Upper lobe of left lung (tissue), 6 donors: ENCODE results near the gene GBP5. TPM values are rescaled to one million over a fixed set of nuclear protein-coding genes. Genes with fewer than 3 reads are reported as not detected.

Experiments
- ATAC-seq, 2 donors: fragments of 200-7000 bp; cut with Tn5 transposase; one replicate each; pipeline ENCODE4 v1.9.1; 2022; ENCODE audit warnings: mild to moderate bottlenecking in 2 of 2, moderate library complexity in 2 of 2; ENCODE audit not compliant: low FRiP score in 2 of 2
- DNase-seq, 2 donors: peaks; one replicate each; pipeline ENCODE4 v3.0.0-alpha.2; 2019 to 2020
- H3K27ac ChIP-seq, 4 donors: fragments of 200-600 bp; sonication (generic); one replicate each; pipeline ENCODE4 v1.5.1; 2016 to 2019
- H3K27me3 ChIP-seq, 4 donors: fragments of 200-600 bp; sonication (generic); one replicate each; pipeline ENCODE4 v1.5.1; 2017 to 2019
- H3K36me3 ChIP-seq, 4 donors: fragments of 200-600 bp; sonication (generic); one replicate each; pipeline ENCODE4 v1.5.1; 2016 to 2019
- H3K4me1 ChIP-seq, 4 donors: fragments of 200-600 bp; sonication (generic); one replicate each; pipeline ENCODE4 v1.5.1; 2018 to 2019
- H3K4me3 ChIP-seq, 4 donors: fragments of 200-600 bp; sonication (generic); one replicate each; pipeline ENCODE4 v1.5.1; 2017 to 2019; ENCODE audit warnings: mild to moderate bottlenecking in 2 of 4, moderate library complexity in 1 of 4
- H3K9me3 ChIP-seq, 4 donors: fragments of 200-600 bp; sonication (generic); one replicate each; pipeline ENCODE4 v1.5.1; 2018 to 2019
- EP300 ChIP-seq, 4 donors: sonication (generic); formaldehyde crosslinking; IDR thresholded peaks; one replicate each; pipeline ENCODE4 v1.5.1; 2017; ENCODE audit warnings: antibody characterized with exemption in 4 of 4, control low read depth in 2 of 4
- POLR2A ChIP-seq, 4 donors: fragments of 450-650 bp; IDR thresholded peaks; one replicate each; pipeline ENCODE4 v1.5.1; 2016 to 2017; ENCODE audit warnings: antibody characterized with exemption in 4 of 4, mild to moderate bottlenecking in 2 of 4
- POLR2AphosphoS5 ChIP-seq, 2 donors: sonication (generic); formaldehyde crosslinking; IDR thresholded peaks; one replicate each; pipeline ENCODE4 v1.5.1; 2017; ENCODE audit warnings: antibody characterized with exemption in 2 of 2
- whole genome bisulfite sequencing, 2 donors: methylation state at CpG; one replicate each; pipeline ENCODE4 v1.1.5; 2017 to 2018; 5-methylcytosine and 5-hydroxymethylcytosine counted together
- total RNA-seq, 6 donors: library from RNA; depleted of rRNA in 4 of 6; stranded (reverse); fragments of >200 nt in 4 of 6; gene quantifications; one replicate each; pipeline versions ENCODE4 v1.1.0 to v1.2.1, GENCODE V29; 2016 to 2021
- TF ChIP-seq, protein P1 (sequence below), 6 experiments: fragments of 450-650 bp in 4 of 6; fragments of 200-600 bp in 2 of 6; sonication (generic) in 2 of 6; IDR thresholded peaks; one replicate each; pipeline ENCODE4 v1.5.1; 2016 to 2019; ENCODE audit warnings: antibody characterized with exemption in 6 of 6
- donor health status: DM: no; HTN: no; CAD: no; lungs with moderate emphysema.
- donor health status: DM: no; HTN: yes; CAD: no; lungs with severe emphysema.

GBP5 gene
- total RNA-seq, 6 donors from 2014 or later: 4.1 to 24.5 (median 7.9) TPM

DNA sequence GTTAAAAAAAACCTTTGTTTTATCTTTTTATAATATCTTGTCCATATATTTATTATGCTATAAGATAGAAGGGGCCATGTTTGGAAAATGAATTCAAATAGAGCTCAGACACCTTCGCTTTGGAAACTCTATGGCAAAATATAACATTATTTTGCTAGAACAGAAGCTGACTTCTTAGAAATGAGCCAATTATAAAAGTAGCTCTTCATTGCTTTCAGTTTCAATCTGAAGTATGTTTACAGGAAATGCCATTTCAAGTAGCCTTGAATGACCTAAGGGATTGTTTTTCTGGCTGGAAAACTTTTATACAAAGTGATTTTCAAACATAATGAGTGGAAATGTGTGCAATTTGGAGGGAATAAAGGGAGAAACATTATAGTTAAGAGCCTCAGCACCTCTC is 37.8 kb upstream of the GBP5 start:
- Histone ChIP-seq H3K27ac (peak overlapping the region; percentile 47 to 80 (median 66)), H3K36me3 (no peaks in the 10 kb centered on the region), H3K27me3 (no peaks in the 10 kb centered on the region), H3K4me3 (peak overlapping the region in 2 of 4 donors; percentile 14 to 17), H3K4me1 (peaks cover 20 to 33% (median 23%) of the 10 kb centered on the region in 4 donors), H3K9me3 (peaks cover 0 to under 1% (median under 1%) of the 10 kb centered on the region in 4 donors)
- ATAC-seq (no peak), DNase-seq (no peak)
- WGBS, 2 donors: 36% methylated on average over 1 of the region's 1 CpG
- no peak for TF ChIP-seq POLR2A (IDR thresholded peaks at IDR 0.05)
- TF ChIP-seq, protein P1, sequence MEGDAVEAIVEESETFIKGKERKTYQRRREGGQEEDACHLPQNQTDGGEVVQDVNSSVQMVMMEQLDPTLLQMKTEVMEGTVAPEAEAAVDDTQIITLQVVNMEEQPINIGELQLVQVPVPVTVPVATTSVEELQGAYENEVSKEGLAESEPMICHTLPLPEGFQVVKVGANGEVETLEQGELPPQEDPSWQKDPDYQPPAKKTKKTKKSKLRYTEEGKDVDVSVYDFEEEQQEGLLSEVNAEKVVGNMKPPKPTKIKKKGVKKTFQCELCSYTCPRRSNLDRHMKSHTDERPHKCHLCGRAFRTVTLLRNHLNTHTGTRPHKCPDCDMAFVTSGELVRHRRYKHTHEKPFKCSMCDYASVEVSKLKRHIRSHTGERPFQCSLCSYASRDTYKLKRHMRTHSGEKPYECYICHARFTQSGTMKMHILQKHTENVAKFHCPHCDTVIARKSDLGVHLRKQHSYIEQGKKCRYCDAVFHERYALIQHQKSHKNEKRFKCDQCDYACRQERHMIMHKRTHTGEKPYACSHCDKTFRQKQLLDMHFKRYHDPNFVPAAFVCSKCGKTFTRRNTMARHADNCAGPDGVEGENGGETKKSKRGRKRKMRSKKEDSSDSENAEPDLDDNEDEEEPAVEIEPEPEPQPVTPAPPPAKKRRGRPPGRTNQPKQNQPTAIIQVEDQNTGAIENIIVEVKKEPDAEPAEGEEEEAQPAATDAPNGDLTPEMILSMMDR (IDR thresholded peaks at IDR 0.05): no peak
- TF ChIP-seq POLR2AphosphoS5 (IDR thresholded peaks at IDR 0.05): no peak

DNA sequence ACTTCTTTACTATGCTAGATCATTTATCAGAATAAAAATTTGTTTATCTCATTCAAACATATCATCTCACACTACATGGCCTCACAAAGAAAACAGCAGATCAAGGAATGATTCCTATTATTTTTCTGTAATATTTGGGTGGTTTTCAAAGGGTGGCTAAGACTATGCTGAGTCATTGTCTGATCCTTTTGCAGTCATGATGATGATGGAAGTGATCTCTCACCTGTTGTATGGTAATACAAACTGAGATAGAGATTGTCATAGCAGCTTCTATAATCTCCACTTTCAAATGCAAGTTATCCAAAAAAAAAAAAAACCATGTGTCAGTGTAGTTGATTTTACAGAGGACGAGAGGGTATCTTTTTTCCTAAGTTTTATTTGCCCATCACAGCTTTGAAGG is 37.2 kb upstream of the GBP5 start:
- no peak for DNase-seq
- Histone ChIP-seq H3K27ac (peak overlapping the region; percentile 47 to 80 (median 66)), H3K36me3 (no peaks in the 10 kb centered on the region), H3K9me3 (no peaks in the 10 kb centered on the region), H3K4me3 (no peak overlapping the region), H3K27me3 (no peaks in the 10 kb centered on the region), H3K4me1 (peaks cover 20 to 33% (median 23%) of the 10 kb centered on the region in 4 donors)
- 65 to 77% methylated on average over 1 of the region's 1 CpG for WGBS, 2 donors
- no peak for ATAC-seq
- no peak for TF ChIP-seq POLR2AphosphoS5 (IDR thresholded peaks at IDR 0.05)

DNA sequence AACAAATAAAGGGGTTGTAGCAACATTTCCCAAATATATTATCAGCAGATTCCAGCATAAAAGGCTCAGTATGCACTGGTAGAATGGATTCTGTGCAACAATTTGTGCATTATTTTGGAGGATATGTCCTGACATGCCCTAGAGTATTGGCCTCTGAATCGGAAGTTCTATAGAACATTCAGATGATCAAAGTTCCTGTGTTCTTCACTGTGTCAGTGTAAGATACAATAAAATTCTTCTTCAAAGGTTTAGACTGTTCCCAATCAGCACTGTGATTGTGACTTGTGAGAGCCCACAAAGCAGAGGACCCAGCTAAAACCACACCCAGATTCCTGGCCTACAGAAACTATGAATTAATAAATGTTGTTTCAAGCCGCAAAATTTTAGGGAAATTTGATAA is 33.6 kb upstream of the GBP5 start:
- TF ChIP-seq POLR2A (IDR thresholded peaks at IDR 0.05): no peak
- no peak for DNase-seq
- Histone ChIP-seq H3K4me1 (peaks cover 13 to 17% (median 14%) of the 10 kb centered on the region in 4 donors), H3K27ac (no peak overlapping the region), H3K9me3 (no peaks in the 10 kb centered on the region), H3K27me3 (no peaks in the 10 kb centered on the region), H3K4me3 (no peak overlapping the region), H3K36me3 (no peaks in the 10 kb centered on the region)
- 69 to 84% methylated on average over 2 of the region's 2 CpGs for WGBS, 2 donors
- no peak for ATAC-seq

DNA sequence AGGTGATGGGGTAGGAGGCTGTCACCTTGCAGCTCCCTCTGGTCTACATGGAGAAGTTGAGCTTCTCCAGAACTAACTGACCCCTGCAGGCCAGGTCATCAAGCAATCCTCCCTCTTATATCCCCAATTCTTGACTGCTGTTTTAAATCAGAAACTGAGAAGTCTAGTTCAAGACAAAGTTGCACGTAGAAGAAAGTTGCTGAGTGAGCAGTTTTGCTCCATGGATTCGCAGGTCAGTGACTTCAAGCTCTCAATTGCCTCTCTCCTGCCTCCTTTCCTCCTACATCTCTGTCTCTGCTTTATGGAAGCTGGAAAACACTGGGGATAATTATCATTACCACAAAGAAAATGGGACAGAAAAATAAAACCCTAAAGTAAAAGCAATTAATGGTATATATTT is 32.8 kb upstream of the GBP5 start:
- 89 to 93% methylated on average over 2 of the region's 2 CpGs for WGBS, 2 donors
- H3K27me3 ChIP-seq: no peaks in the 10 kb centered on the region
- TF ChIP-seq, protein P1 (IDR thresholded peaks at IDR 0.05): no peak
- TF ChIP-seq EP300 (IDR thresholded peaks at IDR 0.05) (no peak), POLR2AphosphoS5 (IDR thresholded peaks at IDR 0.05) (no peak), POLR2A (IDR thresholded peaks at IDR 0.05) (no peak)
- H3K4me3 ChIP-seq: no peak overlapping the region
- no peak for ATAC-seq
- no peaks in the 10 kb centered on the region for H3K36me3 ChIP-seq
- DNase-seq: no peak
- H3K9me3 ChIP-seq: no peaks in the 10 kb centered on the region
- peaks cover 5 to 9% (median 7%) of the 10 kb centered on the region in 4 donors for H3K4me1 ChIP-seq
- no peak overlapping the region for H3K27ac ChIP-seq

DNA sequence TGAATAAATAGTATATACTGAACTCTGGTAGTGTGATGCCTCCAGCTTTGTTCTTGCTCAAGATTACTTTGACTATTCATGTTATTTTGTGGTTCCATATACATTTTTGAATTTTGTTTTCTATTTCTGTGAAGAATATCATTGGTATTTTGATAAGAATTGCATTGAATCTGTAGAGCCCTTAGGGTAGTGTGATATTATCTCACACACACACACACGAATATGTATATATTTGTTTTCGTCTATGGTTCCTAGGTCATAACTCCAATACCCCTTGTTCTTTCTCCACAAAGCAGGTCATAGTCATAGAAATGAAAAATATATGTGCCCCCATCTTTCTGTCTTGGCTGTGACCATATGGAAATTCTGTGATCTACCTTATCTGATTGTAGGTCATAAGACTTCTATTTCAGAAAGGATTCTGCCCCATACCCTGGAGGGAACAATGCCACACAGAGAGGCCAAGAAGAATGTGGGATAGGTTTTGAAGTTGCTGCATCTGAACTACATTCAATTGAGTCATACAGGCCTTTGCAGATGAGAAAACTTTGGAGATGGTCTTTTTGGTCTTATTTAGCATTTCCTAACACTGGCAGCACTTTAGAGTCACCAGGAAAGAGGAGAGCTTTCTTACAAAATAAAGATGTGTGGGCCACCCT is 32.0 kb upstream of the GBP5 start:
- Histone ChIP-seq H3K36me3 (no peaks in the 10 kb centered on the region), H3K9me3 (no peaks in the 10 kb centered on the region), H3K27ac (no peak overlapping the region), H3K4me1 (peaks cover 0 to 1% (median 0%) of the 10 kb centered on the region in 4 donors), H3K4me3 (no peak overlapping the region), H3K27me3 (no peaks in the 10 kb centered on the region)
- TF ChIP-seq, protein P1 (IDR thresholded peaks at IDR 0.05): no peak
- TF ChIP-seq EP300 (IDR thresholded peaks at IDR 0.05): no peak
- TF ChIP-seq POLR2AphosphoS5 (IDR thresholded peaks at IDR 0.05): no peak
- no peak for TF ChIP-seq POLR2A (IDR thresholded peaks at IDR 0.05)
- 88 to 96% methylated on average over 2 of the region's 2 CpGs for WGBS, 2 donors
- ATAC-seq (no peak), DNase-seq (no peak)
